ENCODE results near the gene ABLIM3.

Gene ABLIM3

GRCh38 chr5:149216496-149216895, 75.2 kb downstream of the ABLIM3 start:
- DNase-seq (ENCODE audit: low read depth in 2 of 3, low spot score in 2 of 3), result no peak

GRCh38 chr5:149217096-149217802, 76.0 kb downstream of the ABLIM3 start:
- DNase-seq (ENCODE audit: low read depth in 2 of 3, low spot score in 2 of 3), result no peak

- DNase-seq (ENCODE audit: low read depth in 2 of 3, low spot score in 2 of 3), result no peak
These were observed 76.5 kb downstream of the ABLIM3 start for GRCh38 chr5:149217803-149218155.

GRCh38 chr5:149219584-149219983, 78.3 kb downstream of the ABLIM3 start:
- no peak for DNase-seq (ENCODE audit: low read depth in 2 of 3, low spot score in 2 of 3)

- DNase-seq (ENCODE audit: low read depth in 2 of 3, low spot score in 2 of 3), result no peak
These were observed 79.5 kb downstream of the ABLIM3 start for GRCh38 chr5:149220750-149221149.

- no peak for DNase-seq (ENCODE audit: low read depth in 2 of 3, low spot score in 2 of 3)
These were observed 80.0 kb downstream of the ABLIM3 start for GRCh38 chr5:149221326-149221725.

- DNase-seq (ENCODE audit: low read depth in 2 of 3, low spot score in 2 of 3), result no peak
These were observed 80.5 kb downstream of the ABLIM3 start for GRCh38 chr5:149221731-149222342.

- DNase-seq (ENCODE audit: low read depth in 2 of 3, low spot score in 2 of 3), result no peak
These were observed 82.0 kb downstream of the ABLIM3 start for GRCh38 chr5:149223081-149223848.

GRCh38 chr5:149224282-149224681, 83.0 kb downstream of the ABLIM3 start:
- DNase-seq (ENCODE audit: low read depth in 2 of 3, low spot score in 2 of 3), result no peak

- DNase-seq (ENCODE audit: low read depth in 2 of 3, low spot score in 2 of 3), result no peak
These were observed 86.0 kb downstream of the ABLIM3 start for GRCh38 chr5:149227168-149227826.

- DNase-seq (ENCODE audit: low read depth in 2 of 3, low spot score in 2 of 3), result no peak
These were observed 87.5 kb downstream of the ABLIM3 start for GRCh38 chr5:149228618-149229297.

GRCh38 chr5:149229298-149229937, 88.1 kb downstream of the ABLIM3 start:
- DNase-seq (ENCODE audit: low read depth in 2 of 3, low spot score in 2 of 3), result no peak

- DNase-seq (ENCODE audit: low read depth in 2 of 3, low spot score in 2 of 3), result no peak
These were observed 94.5 kb downstream of the ABLIM3 start for GRCh38 chr5:149235841-149236240.

- no peak for DNase-seq (ENCODE audit: low read depth in 2 of 3, low spot score in 2 of 3)
These were observed 96.4 kb downstream of the ABLIM3 start for GRCh38 chr5:149237662-149238061.

- no peak for DNase-seq (ENCODE audit: low read depth in 2 of 3, low spot score in 2 of 3)
These were observed 97.2 kb downstream of the ABLIM3 start for GRCh38 chr5:149238540-149238939.

- no peak for DNase-seq (ENCODE audit: low read depth in 2 of 3, low spot score in 2 of 3)
These were observed 98.6 kb downstream of the ABLIM3 start for GRCh38 chr5:149239917-149240316.

GRCh38 chr5:149240354-149240998, 99.2 kb downstream of the ABLIM3 start:
- DNase-seq (ENCODE audit: low read depth in 2 of 3, low spot score in 2 of 3), result peak; percentile 40 to 45 (median 40)

- no peak for DNase-seq (ENCODE audit: low read depth in 2 of 3, low spot score in 2 of 3)
These were observed 101.0 kb downstream of the ABLIM3 start for GRCh38 chr5:149242339-149242738.

GRCh38 chr5:149246906-149247305, 105.6 kb downstream of the ABLIM3 start:
- no peak for DNase-seq (ENCODE audit: low read depth in 2 of 3, low spot score in 2 of 3)

GRCh38 chr5:149247726-149248125, 106.4 kb downstream of the ABLIM3 start:
- no peak for DNase-seq (ENCODE audit: low read depth in 2 of 3, low spot score in 2 of 3)

All from activated CD8-positive, alpha-beta memory T cell treated with anti-CD3 and anti-CD28 coated beads for 48 hours (primary cell).